Stimulated activated CD8-positive, alpha-beta memory T cell treated with anti-CD3 and anti-CD28 coated beads, Interleukin-12 subunit alpha, Interleukin-12 subunit beta, amount 100 ng/mL, for 4 hours (primary cell): ENCODE measurements around the gene KLB.

Experiments
- DNase-seq: peaks from one replicate; pipeline ENCODE4 v3.0.0-alpha.2; 2020; ENCODE audit warnings: low read depth

Gene KLB

GRCh38 chr4:39464886-39465501 is 58.3 kb downstream of the KLB start:
- DNase-seq, result no peak

GRCh38 chr4:39466747-39467146 is 60.0 kb downstream of the KLB start:
- DNase-seq, result no peak

GRCh38 chr4:39467464-39467863 is 60.7 kb downstream of the KLB start:
- no peak for DNase-seq

GRCh38 chr4:39469429-39470077 is 62.8 kb downstream of the KLB start:
- DNase-seq, result no peak

GRCh38 chr4:39470402-39470801 is 63.7 kb downstream of the KLB start:
- no peak for DNase-seq

- no peak for DNase-seq
Observed at GRCh38 chr4:39472396-39472795, 65.7 kb downstream of the KLB start.

GRCh38 chr4:39476187-39476895 is 69.6 kb downstream of the KLB start:
- no peak for DNase-seq

GRCh38 chr4:39480251-39480650 is 73.5 kb downstream of the KLB start:
- DNase-seq, result no peak

GRCh38 chr4:39480902-39481695 is 74.4 kb downstream of the KLB start:
- no peak for DNase-seq

GRCh38 chr4:39484582-39485272 is 78.0 kb downstream of the KLB start:
- DNase-seq, result no peak

- no peak for DNase-seq
Observed at GRCh38 chr4:39486221-39486804, 79.6 kb downstream of the KLB start.

- DNase-seq, result no peak
Observed at GRCh38 chr4:39490322-39490721, 83.6 kb downstream of the KLB start.

GRCh38 chr4:39494354-39494753 is 87.6 kb downstream of the KLB start:
- no peak for DNase-seq

- DNase-seq, result no peak
Observed at GRCh38 chr4:39495446-39496213, 88.9 kb downstream of the KLB start.

- DNase-seq, result no peak
Observed at GRCh38 chr4:39497909-39498726, 91.4 kb downstream of the KLB start.

- DNase-seq, result no peak
Observed at GRCh38 chr4:39498727-39499020, 91.9 kb downstream of the KLB start.
